GM21723 (cell line): ENCODE measurements around the gene EGLN1.
A peak's percentile ranks its signal among the peaks of the same experiment; 100 is the strongest.

Source experiments
- ATAC-seq: cut with Tn5 transposase; IDR thresholded peaks from one replicate; pipeline ENCODE4 v1.9.1; 2021; ENCODE audit warnings: mild to moderate bottlenecking, moderate library complexity; ENCODE audit not compliant: unreplicated experiment

Gene EGLN1

DNA sequence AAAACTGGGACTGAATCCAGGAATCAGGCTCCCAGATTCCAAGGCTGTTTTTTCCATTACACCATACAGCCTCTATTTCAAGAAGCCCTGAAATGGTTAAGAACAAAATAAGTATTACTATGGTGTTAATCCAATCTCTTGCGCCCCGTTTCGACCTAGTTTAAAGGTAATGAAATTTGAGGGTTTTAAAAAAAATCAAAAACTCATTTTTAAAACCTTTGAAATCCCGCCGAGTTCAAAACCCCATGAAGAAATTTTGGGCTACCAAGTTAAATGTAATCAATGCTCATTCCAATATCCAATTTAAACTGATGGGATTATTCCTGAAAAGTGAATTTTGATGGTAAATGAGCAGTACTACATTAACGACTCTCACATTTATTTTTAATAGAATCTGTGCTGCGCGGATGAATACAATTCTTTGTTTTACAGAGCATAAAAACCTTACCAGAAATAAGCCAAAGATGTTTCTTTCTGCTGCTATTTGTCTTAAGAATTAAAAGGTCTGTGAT is 767 bp upstream of the EGLN1 start:
- ATAC-seq, result no peak

DNA sequence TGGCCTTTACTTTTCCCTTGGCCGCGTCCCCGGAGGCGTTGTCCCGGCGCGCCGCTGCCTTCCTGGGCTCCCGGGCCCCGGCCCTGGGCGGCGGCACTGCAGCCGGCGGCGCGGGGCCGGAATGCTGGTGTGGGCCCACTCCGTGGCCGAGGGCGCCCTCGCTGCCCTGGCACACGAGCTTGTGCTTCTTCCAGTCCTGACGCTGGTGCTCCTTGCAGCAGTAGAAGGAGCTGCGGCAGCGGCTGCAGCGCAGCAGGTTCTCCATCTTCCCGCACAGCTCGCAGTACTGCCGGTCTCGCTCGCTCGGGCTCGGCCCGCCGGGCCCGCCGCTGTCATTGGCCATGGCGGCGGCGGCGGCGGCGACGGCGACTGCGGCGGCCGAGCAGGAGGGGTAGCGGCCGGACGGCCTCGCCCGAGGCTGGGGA is 529 bp downstream of the EGLN1 start:
- peak; percentile 37 for ATAC-seq

DNA sequence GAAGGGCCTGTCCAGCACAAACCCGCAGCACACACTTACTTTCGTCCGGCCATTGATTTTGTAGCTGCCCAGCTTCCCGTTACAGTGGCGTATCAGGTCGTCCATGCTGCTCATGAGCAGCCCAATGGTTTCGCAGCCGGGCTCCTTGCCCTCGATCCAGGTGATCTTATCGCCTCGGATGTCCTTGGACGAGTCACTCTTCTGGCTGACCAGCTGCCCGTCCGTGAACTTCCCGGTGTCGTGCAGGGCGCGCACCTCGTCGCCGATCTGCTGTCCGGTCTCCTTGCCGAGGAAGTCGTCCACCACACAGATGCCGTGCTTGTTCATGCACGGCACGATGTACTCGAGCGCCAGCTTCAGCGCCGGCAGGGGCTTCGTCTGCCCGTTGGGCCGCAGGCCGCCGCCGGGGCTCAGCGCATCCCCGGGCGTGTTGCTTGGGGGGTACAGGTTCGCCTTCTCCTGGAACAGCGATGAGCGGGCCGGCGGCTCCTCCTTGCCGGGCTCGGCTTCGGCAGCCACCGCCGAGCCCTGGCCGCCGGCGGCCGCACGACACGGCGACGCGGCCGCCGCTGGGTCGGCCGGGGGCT is 1.0 kb downstream of the EGLN1 start:
- peak; percentile 17 for ATAC-seq

DNA sequence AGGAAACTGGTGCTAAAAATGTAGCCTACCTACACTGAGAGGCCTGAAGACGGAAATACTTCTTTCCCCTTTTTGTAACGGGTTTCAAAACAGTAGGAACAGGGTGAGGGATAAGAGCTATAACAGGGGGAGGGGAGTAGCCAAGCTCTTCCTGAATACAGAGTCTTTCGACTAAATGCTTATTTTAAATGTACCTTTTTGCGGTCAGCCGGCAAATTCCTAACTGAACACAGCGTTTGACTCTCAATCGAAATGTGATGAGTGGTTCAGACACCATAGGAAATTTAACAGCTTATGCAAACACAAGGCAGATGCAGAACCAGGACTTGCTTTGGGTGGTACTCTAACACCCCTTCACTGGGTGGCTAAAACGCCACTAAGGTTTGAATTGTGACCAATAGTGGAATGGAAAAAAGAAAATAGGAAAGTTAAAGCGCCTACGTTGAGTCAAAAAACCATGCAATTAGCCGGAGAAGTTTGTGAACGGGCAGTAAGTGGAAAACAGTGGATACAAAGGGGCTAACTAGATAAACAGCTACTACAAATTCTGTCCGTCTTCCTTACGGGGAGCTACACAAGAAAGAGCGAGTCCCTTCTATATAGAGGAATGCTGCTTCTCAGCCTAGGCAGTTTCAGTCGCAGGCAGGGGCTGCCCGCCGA is 1.7 kb downstream of the EGLN1 start:
- no peak for ATAC-seq

DNA sequence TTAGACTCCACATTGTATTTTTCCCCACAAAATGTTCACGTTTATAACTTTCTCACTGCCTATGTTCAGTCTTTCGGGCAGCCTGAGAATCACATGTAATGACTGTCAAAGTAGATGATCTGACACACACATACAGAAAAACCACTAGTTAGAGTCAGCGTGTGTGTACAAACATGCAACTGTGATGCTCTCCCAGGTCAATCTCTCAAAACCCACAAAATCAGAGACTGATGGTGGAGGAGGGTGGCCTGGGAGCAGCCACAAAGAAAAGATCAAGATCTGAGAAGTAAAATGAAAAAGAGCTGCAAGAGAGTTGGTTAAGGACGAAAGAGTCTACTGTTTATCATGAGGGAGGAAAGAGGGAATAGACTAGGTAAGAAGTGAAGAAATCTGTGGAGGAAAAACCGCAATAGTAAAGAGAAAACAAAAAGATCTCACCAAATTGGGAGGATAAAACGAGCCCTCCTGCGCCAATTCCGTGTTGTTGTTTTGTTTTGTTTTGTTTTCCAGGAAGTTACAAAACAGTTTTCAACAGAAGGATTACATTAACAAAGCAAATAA is 2.3 kb downstream of the EGLN1 start:
- ATAC-seq, result no peak

DNA sequence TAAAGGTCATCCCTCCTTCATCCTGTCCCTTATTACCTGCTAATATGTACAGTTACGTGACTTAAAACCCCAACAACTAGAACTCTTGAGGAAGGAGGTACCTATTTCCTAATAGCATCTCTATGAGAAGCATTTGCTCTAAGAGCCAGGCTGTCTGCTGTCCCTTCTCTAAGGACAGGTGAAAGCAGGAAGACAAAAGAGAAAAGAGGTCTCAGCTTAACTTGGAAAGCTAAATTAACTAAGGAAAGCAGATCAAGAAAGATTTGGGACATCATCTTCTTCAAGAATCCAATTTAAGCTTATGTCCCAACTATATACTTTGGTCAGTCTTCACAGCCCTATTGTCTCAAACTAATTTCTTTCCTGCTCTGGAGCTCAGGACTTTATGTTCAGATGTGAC is 2.9 kb downstream of the EGLN1 start:
- ATAC-seq, result no peak

DNA sequence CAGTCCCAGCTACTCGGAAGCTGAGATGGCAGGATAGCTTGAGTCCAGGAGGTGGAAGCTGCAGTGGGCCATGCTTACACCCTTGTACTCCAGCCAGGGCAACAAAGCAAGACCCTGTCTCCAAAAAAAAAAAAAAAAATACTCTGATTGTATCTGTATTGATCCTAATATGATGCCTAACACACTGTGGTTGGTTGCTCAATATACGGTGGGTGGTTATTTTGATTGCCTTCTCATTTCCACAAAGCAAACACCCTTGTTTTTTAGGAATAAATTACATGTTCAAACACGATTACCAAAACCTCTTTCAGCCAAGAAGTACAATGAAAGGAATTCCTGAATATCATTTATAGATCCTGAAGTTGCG is 3.4 kb downstream of the EGLN1 start:
- no peak for ATAC-seq

DNA sequence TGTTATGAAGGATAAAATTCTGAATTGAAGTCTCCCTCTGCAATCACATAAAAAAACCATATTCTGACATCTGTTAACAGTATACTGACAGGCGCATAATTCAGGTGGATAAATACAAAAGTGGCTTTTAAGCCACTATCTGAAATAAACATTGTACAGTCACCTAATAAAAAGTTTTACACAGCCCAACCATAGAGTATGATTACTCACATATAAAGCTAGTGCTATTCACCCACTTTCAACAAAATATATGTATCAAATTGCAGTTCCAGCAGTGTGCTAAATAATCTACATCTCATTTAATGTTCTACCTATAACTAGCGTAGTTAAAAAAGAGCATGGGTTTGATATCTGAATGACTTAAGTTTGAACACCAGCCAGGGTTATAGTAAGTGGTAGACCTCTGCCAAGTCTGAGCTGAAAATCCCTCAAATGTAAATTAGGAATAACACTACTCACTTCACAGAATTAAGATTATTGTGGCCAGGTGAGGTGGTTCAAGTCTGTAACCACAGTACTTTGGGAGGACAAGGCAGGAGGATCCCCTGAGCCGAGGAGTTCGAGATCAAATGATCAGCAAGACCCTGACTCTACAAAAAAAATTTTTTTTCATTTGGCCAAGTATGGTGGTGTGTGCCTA is 3.9 kb downstream of the EGLN1 start:
- no peak for ATAC-seq

DNA sequence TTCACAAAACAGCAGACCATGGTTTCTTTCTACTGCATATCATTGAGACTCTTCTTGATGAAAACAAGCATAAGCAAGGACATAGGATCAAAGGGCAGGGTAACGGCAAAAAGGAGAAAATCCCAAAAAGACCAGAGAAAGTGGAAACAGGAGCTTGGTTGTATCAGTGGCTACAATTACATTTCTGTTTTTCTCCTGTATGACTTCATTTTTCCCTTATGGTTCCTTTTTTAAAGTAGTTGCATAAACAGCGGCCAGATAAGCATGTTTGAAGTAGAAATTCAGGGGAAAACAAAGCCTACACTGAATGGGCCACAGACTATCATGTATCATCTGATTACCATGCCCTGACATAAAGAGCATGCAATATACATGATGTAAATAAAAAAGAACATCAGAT is 4.6 kb downstream of the EGLN1 start:
- ATAC-seq, result no peak

DNA sequence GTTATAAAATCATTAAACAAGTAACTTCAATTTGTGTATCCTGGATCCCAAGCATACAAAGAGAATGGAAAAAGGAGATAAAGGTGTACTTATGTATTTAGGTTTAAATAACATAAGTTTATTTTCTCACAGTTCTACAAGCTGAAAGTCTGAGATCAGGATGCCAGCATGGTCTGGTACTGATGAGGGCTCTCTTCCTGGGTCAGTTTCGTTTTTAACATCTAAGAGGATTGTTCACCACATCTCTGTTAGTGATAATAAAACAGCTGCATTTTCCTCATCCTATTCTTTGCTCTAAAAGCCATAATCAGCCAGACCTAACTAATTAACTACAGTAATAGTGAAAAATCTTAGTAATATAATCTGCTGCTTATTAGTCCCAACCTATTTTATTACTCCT is 5.2 kb downstream of the EGLN1 start:
- no peak for ATAC-seq

DNA sequence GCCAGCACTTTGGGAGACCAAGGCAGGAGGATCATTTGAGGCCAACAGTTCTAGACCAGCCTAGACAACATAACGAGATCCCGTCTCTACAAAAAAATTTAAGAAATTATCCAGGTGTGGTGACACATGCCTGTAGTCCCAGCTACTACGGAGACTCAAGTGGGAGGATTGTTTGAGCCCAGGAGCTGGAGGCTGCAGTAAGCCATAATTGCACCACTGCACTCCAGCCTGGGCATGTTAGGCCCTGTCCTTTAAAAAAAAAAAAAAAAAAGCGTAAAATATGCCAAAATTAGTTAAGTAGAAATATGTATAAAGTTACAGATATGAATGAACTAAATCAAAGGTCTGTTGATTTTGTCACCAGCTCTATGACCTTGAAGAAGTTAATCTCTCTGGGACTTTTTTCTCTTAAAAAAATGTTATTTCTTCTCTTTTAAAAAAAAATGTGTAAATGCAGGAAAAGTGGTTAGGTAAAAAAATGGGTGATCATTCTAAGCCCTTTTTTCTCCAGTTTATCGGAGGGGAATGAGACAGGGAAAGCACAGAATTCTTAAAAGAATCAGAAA is 7.0 kb downstream of the EGLN1 start:
- no peak for ATAC-seq

DNA sequence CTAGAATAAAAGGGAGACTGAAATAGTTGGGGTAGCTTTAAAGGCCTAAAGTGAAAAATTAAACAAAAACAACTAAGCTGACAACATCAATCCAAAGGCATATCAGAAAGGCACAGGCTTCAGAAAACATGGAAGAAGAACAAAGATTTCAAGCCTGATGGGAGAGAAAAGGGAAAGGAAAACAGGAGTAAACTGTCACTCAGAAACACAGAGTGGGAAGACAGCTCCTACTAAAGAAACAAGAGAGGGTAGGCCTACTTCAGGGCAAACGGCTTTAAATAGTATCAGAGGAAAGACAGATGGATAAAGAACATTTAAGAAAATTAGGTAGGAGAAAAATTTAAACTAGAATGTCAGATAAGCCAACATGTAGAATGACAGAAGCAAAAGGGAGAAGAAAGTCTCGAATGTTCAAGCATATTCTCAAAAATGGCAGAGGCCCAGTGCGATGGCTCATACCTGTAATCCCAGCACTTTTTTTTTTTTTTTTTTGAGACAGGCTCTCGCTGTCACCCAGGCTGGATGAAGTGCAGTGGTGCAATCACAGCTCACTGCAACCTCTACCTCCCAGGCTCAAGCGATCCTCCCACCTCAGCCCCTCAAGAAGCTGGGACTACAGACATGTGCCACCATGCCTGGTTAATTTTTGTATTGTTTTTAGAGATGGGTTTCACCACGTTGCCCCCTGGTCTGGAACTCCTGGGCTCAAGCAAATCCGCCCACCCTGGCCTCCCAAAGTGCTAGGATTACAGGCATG is 7.6 kb downstream of the EGLN1 start:
- no peak for ATAC-seq

DNA sequence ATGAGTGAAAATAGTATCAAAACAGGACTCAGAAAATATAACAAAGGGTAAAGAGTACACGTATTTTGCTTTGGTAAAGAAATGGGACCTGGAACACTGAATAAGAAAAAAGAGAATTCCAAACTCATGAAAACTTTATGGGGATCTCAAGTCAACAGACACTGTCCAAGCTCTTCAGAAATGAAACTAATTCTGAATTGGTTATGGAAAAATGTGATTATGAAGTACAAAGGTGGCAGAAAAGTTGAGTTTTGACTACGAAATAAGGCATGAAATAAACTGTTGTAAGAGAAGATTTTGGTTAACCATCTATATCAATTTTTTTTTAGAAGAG is 8.4 kb downstream of the EGLN1 start:
- no peak for ATAC-seq

DNA sequence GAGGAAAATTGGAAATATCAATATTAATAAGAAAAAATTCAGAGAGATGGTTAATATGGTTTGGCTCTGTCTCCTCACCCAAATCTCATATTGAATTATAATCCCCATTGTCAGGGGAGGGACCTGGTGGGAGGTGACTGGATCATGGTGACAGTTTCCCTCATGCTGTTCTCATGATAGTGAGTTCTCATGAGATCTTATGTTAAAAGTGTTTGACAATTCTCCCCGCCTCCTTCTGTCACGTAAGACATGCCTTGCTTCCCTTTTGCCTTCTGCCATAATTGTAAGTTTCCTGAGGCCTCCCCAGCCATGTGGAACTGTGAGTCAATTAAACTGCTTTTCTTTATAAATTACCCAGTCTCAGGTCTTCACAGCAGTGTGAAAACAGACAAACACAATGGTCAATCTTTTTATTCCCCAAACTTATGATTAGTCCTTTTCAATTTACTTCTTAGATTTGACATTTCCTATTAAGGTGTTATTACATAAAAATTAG is 11.0 kb downstream of the EGLN1 start:
- ATAC-seq, result no peak

DNA sequence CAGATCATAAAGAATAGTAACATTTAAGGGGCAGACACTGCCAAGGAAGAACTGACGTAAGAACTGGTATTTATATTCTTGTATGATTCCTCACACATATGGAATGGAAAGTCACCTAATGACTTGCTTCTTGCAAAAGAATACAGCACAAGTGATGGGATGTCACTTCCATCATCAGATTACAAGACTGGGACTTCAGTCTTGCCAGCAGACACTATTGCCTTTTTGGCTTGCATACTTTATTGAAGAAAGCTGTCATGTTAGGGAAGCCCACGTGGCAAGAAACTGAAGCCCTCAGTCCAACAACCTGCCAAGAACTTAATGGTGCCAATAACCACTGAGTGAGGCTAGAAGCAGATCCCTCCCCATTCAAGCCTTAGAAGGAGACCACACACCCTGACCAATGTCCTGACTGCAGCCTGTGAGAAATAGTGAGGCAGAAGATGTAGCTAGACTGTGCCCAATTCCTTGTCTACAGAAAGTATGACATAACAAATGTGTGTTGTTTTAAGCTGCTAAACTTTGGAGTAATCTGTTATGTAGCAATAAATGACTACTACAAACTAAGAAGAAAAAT is 12.0 kb downstream of the EGLN1 start:
- ATAC-seq, result no peak

DNA sequence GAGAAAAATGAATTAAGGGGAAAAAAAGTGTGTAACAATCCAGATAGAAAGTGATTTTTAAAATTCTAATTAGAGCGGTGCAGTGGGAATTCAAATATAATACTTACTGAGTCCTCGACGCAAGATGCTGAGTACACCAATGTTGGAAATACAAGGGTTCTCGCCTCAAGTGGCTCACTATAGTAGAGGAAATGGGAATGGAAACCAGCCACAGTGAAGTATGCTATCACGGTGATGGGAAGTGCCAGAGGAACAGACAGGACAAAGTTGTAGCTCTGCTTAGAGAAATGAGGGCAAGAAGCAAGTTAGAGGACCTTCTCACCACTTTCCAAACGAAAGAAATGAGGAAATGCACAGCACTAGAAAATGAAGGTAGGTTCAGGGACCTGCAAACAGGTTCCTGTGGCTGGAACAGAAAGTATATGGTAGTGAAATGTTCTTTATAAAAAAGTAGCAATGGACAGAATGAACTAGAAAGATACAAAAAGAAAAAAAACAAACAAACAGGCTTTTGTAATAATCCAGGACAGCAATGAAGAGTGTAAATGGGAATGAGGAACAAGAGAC is 13.5 kb downstream of the EGLN1 start:
- ATAC-seq, result no peak

DNA sequence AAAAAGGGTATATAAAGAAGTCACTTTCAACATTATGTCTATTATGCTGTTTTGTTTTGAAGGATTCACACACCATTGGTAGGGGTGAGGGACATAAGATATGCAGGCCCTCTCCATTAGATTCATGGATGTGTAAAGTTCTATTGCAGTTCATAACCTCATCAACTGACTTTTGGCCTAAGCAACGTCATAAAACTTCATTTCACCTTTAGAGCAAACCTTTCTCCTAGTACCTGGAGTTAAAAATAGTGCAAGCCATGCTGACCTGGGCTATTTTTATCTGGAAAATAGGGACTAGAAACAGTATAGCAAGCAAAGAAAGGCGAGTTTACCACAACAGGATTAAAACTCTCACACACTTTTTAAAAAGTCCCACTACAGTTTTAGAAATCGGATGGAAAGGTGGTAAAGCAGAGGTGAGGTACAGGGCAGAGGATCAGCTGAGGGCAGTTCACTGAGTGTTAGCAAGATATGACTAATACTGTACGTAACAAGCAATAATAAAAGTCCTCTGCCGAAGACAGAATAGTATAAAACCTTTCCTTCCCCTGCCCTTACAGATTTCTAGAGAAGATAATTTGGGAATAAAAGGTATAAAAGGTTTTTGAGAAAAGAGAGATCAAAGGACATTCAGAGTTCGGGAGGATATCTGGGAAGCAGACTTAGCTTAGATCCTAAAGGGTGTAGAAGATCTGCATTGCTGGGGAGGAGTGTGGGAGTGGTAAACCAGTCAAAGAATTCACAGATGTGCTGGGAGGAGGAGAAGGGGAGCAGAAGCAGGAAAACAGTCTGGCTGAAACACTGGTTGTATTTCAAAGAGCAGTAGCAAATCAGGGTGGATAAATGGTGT is 14.3 kb downstream of the EGLN1 start:
- no peak for ATAC-seq

DNA sequence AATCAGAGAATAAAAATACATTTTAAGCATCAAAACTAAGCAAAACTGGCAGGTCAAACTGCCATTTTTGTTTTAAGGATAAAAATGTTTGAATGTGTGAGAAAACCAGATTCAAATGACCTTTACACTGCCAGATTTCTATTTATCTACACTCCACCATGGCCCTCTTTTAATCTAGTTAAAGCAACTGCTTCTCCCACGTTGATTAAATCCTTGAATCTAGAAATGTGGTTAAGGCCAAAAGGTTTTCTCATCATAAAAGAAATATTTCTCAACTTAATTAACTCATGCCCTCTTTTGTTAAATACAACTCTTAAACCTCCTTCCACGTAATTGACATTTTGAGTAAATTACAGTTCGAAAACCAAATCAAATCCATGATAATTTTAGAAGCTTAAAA is 15.0 kb downstream of the EGLN1 start:
- ATAC-seq, result no peak

DNA sequence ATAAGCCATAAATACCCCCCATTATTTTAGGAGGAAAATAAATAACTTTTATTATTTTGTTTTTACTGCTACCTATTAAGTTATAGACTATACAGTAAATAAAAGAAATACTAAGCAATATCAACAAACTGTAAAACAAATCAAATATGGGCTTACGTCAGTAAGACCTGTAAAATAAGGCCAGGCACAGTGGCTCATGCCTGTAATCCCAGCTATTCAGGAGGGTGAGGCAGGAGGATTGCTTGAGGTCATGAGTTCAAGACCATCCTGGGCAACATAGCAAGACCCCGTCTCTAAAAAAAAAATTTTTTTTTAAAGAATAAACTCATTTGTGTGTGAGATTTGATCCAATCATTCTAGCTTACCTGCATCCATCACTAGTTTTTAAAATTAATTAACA is 17.8 kb downstream of the EGLN1 start:
- ATAC-seq, result no peak
